K562 (cell line): ENCODE measurements around the gene CHD1L. TPM values are rescaled to one million over a fixed set of nuclear protein-coding genes. Genes with fewer than 3 reads are reported as not detected.

Source experiments
- ATAC-seq: fragments of 200-7000 bp; cut with Tn5 transposase; 3 replicates; pipeline ENCODE4 v1.9.1; 2020; ENCODE audit warnings: moderate library complexity
- BruUV-seq: library from RNA; stranded (reverse); fragments of 400-500 nt; replicated peaks from 2 replicates; lab custom pipeline; 2021; lab: Mats Ljungman, UMichigan
- CTCF ChIA-PET: fragments of 300-600 bp; formaldehyde crosslinking; extraction: SDS; loops from one replicate; lab custom pipeline; 2021; ENCODE audit warnings: low intra/inter-chr PET ratio; lab: Yijun Ruan, JAX
- POLR2A ChIA-PET: fragments of 300-600, 350-650 bp; sonication (Branson Sonifier 250); formaldehyde crosslinking; extraction: SDS; loops from one replicate; lab custom pipeline; 2021; ENCODE audit warnings: antibody characterized with exemption, inconsistent platforms; lab: Yijun Ruan, JAX
- DNase-seq, 4 experiments: peaks; one replicate each; pipeline versions ENCODE4 v3.0.0 to v3.0.0-alpha.2; 2011 to 2018; ENCODE audit warnings: low spot score in 3 of 4, mixed read lengths in 3 of 4; ENCODE audit errors: extremely low read depth in 1 of 4
- FAIRE-seq: peaks from 2 replicates; lab custom pipeline; 2011; peaks lifted over from hg19 to GRCh38; lab: Jason Lieb, UNC
- H2AFZ ChIP-seq: 2 replicates; pipeline ENCODE4 v1.6.0; 2011; ENCODE audit warnings: low read depth, low read length, control low read depth, inconsistent platforms
- H3K27ac ChIP-seq: fragments of 200-600 bp; 3 replicates; pipeline ENCODE4 v1.8.0; 2011; ENCODE audit warnings: low read depth, mild to moderate bottlenecking, control low read depth, inconsistent platforms, low read length, moderate library complexity, mixed read lengths; ENCODE audit errors: extremely low read depth
- H3K27me3 ChIP-seq, 2 experiments: fragments of 300-600 bp in 1 of 2; 2 replicates in 1 of 2; 3 replicates in 1 of 2; pipeline versions ENCODE4 v1.6.0 to v1.8.0; 2011; ENCODE audit warnings: inconsistent platforms in 2 of 2, low read length in 2 of 2, mild to moderate bottlenecking in 1 of 2, mixed read lengths in 1 of 2, moderate library complexity in 1 of 2; ENCODE audit not compliant: control insufficient read depth in 2 of 2, insufficient read depth in 2 of 2
- H3K36me3 ChIP-seq: fragments of 300-600 bp; 3 replicates; pipeline ENCODE4 v1.8.0; 2011; ENCODE audit warnings: mild to moderate bottlenecking, low read length, inconsistent platforms; ENCODE audit not compliant: control insufficient read depth, insufficient read depth
- H3K4me1 ChIP-seq, 2 experiments: fragments of 200-600 bp in 1 of 2; replicated peaks in 1 of 2; 2 replicates in 1 of 2; 3 replicates in 1 of 2; pipeline versions ENCODE4 v1.5.1 to v1.8.0; 2011; ENCODE audit warnings: inconsistent platforms in 2 of 2, low read length in 2 of 2, mild to moderate bottlenecking in 1 of 2, mixed read lengths in 1 of 2, moderate library complexity in 1 of 2; ENCODE audit not compliant: control insufficient read depth in 2 of 2, insufficient read depth in 2 of 2
- H3K4me2 ChIP-seq: 2 replicates; pipeline ENCODE4 v1.6.1; 2011; ENCODE audit warnings: low read length, control low read depth, inconsistent platforms, mixed read lengths; ENCODE audit not compliant: insufficient read depth
- H3K4me3 ChIP-seq: fragments of 200-600 bp; sonication (generic), shearing (Covaris generic); 2 replicates; pipeline ENCODE4 v1.5.1; 2016; ENCODE audit warnings: control low read depth, inconsistent platforms
- H3K79me2 ChIP-seq: fragments of 200-600 bp; 3 replicates; pipeline ENCODE4 v1.8.0; 2011; ENCODE audit warnings: low read length, inconsistent platforms; ENCODE audit not compliant: control insufficient read depth, insufficient read depth
- H3K9ac ChIP-seq, 2 experiments: 2 replicates each; pipeline versions ENCODE4 v1.6.0 to v1.6.1; 2011; ENCODE audit warnings: low read depth in 2 of 2, low read length in 2 of 2, control low read depth in 1 of 2, inconsistent platforms in 1 of 2, mild to moderate bottlenecking in 1 of 2, mixed read lengths in 1 of 2; ENCODE audit not compliant: insufficient read depth in 1 of 2
- H3K9me1 ChIP-seq: one replicate; pipeline ENCODE4 v1.6.0; 2011; ENCODE audit warnings: inconsistent platforms, mild to moderate bottlenecking, low read length, moderate library complexity; ENCODE audit not compliant: control insufficient read depth, insufficient read depth
- H3K9me3 ChIP-seq: replicated peaks from 2 replicates; pipeline ENCODE4 v1.5.1; 2011; ENCODE audit warnings: low read depth, low read length, inconsistent platforms; ENCODE audit not compliant: control insufficient read depth, insufficient read depth
- H4K20me1 ChIP-seq: replicated peaks from 2 replicates; pipeline ENCODE4 v1.6.1; 2011; ENCODE audit warnings: low read length, inconsistent platforms, mixed read lengths; ENCODE audit not compliant: control insufficient read depth, insufficient read depth
- CC2D1A ChIP-seq: fragments of 450-650 bp; IDR thresholded peaks from 2 replicates; pipeline ENCODE4 v1.6.1; 2017; ENCODE audit warnings: mild to moderate bottlenecking
- CEBPG ChIP-seq, 3 experiments: fragments of 200-800 bp in 1 of 3; sonication (Bioruptor generic) in 1 of 3; sonication (generic) in 1 of 3; formaldehyde crosslinking in 1 of 3; IDR thresholded peaks in 2 of 3; conservative IDR thresholded peaks in 1 of 3; 2 replicates each; pipeline versions ENCODE4 v1.6.1 to v1.8.0; 2016 to 2022; ENCODE audit warnings: missing compliant biosample characterization in 2 of 3, missing genetic modification characterization in 2 of 3, mild to moderate bottlenecking in 1 of 3, missing genetic modification reagents in 1 of 3
- EHMT2 ChIP-seq: fragments of 450-650 bp; IDR thresholded peaks from 2 replicates; pipeline ENCODE4 v1.6.1; 2018; ENCODE audit warnings: antibody characterized with exemption
- ELF2 ChIP-seq: fragments of 250-450 bp; sonication (Bioruptor Pico); IDR thresholded peaks from 2 replicates; pipeline ENCODE4 v1.5.0; 2021; ENCODE audit warnings: mild to moderate bottlenecking
- EWSR1 ChIP-seq: fragments of 450-650 bp; IDR thresholded peaks from 2 replicates; pipeline ENCODE4 v1.6.1; 2018; ENCODE audit warnings: borderline replicate concordance, mild to moderate bottlenecking, low read depth, moderate library complexity; ENCODE audit not compliant: partially characterized antibody
- HDAC2 ChIP-seq: fragments of 450-650 bp; IDR thresholded peaks from 2 replicates; pipeline ENCODE4 v1.6.1; 2016; ENCODE audit warnings: mild to moderate bottlenecking
- RBBP5 ChIP-seq: fragments of 200-600 bp; sonication (generic); IDR thresholded peaks from 2 replicates; pipeline ENCODE4 v1.6.1; 2012; ENCODE audit warnings: borderline replicate concordance, mild to moderate bottlenecking, low read length, control low read depth, inconsistent platforms; ENCODE audit not compliant: insufficient read depth, poor library complexity, severe bottlenecking
- SPI1 ChIP-seq: IDR thresholded peaks from 2 replicates; pipeline ENCODE4 v1.6.1; 2011; ENCODE audit warnings: low read depth, low read length, control low read depth, borderline replicate concordance
- TCFL5 ChIP-seq: fragments of 250-450 bp; sonication (Bioruptor Pico); conservative IDR thresholded peaks from 2 replicates; pipeline ENCODE4 v1.6.1; 2021; ENCODE audit warnings: mild to moderate bottlenecking, moderate library complexity, matching md5 sums
- ZNF583 ChIP-seq: fragments of 250-450 bp; sonication (Bioruptor Pico); IDR thresholded peaks from 2 replicates; pipeline ENCODE4 v1.4.0; 2020
- WGBS: fragments of 100-300 bp; shearing (Covaris generic); methylation state at CpG from one replicate; pipeline ENCODE4 v1.1.6; 2016; ENCODE audit warnings: low coverage, mixed read lengths; ENCODE audit not compliant: insufficient coverage; ENCODE audit errors: missing lambda C conversion rate; 5-methylcytosine and 5-hydroxymethylcytosine counted together
- in situ Hi-C: fragments of 300-500 bp; cut with MboI; formaldehyde crosslinking; loops from 4 replicates; pipeline ENCODE4 v1.15.0; 2018; ENCODE audit warnings: inconsistent platforms, mixed read lengths
- intact Hi-C: fragments of 100-400 bp; cut with micrococcal nuclease; formaldehyde crosslinking; loops from 2 replicates; pipeline ENCODE4 v1.14.2; 2022
- polyA plus RNA-seq, 8 experiments: library from polyadenylated mRNA; depleted of rRNA in 4 of 8; stranded (reverse) in 5 of 8; unstranded in 3 of 8; fragments of >200 nt; fragmentation: Nextera tagmentation in 2 of 8; fragmentation: Illumina TruSeq in 1 of 8; extraction: Ambion mirVana in 2 of 8; extraction: Trizol in 1 of 8; gene quantifications; 2 replicates each; pipeline versions ENCODE4 v1.2.1 to v1.2.3, GENCODE V29; 2011 to 2014; ENCODE audit warnings: inconsistent platforms in 1 of 8, missing spikeins in 1 of 8
- total RNA-seq, 7 experiments: library from RNA; depleted of rRNA in 6 of 7; stranded (reverse); fragments of >200 nt in 6 of 7; fragmentation: Illumina TruSeq in 2 of 7; extraction: Trizol in 2 of 7; gene quantifications; 2 replicates each; pipeline versions ENCODE4 v1.2.1 to v1.2.3, GENCODE V29; 2011 to 2021; ENCODE audit warnings: low replicate concordance in 1 of 7
- TF ChIP-seq, protein P1 (sequence below): fragments of 250-450 bp; sonication (Bioruptor Pico); IDR thresholded peaks from 2 replicates; pipeline ENCODE4 v1.5.0; 2021
- TF ChIP-seq, protein P2 (sequence below): conservative IDR thresholded peaks from 2 replicates; pipeline ENCODE4 v1.6.1; 2011; ENCODE audit warnings: low read depth, mild to moderate bottlenecking, low read length; ENCODE audit not compliant: control insufficient read depth
- TF ChIP-seq, protein P3 (sequence below): fragments of 200-800 bp; sonication (Bioruptor generic); IDR thresholded peaks from 2 replicates; pipeline ENCODE4 v1.6.1; 2017; ENCODE audit warnings: missing genetic modification characterization, missing compliant biosample characterization
- TF ChIP-seq, protein P4 (sequence below), 2 experiments: IDR thresholded peaks in 1 of 2; conservative IDR thresholded peaks in 1 of 2; 2 replicates each; pipeline ENCODE4 v1.6.1; 2016; ENCODE audit warnings: low read depth in 2 of 2, mild to moderate bottlenecking in 1 of 2, missing compliant biosample characterization in 1 of 2, missing genetic modification characterization in 1 of 2, moderate library complexity in 1 of 2

CHD1L gene
- total and polyA plus RNA-seq, 9 of the 15 experiments (the other 6 are each of a cell fraction or from before 2014, with no cell fraction given): 25.0 to 93.3 (median 59.1) TPM

DNA sequence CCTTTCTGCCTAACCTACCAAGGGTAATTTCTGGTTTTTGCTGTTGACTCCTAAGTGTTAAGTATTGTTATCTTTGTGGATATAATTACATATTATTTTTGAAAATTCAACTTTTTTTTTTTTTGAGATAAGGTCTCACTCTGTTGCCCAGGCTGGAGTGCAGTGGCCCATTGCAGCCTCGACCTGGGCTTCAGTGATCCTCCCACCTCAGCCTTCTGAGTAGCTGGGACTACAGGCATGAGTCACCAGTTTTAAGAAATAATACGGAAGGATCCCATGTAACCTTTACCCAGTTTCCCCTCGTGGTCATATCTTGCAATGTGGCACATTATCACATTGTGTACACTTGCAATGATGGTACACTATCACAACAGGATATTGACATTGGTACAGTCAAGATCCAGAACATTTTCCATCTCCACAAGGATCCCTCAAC is 3.1 kb downstream of the CHD1L start:
- H3K9me3 ChIP-seq: no peaks in the 10 kb centered on the region
- H4K20me1 ChIP-seq: peaks cover 5% of the 10 kb centered on the region; the same call in 1 of the 2 replicates
- peak overlapping the region in 1 of 2 experiments; percentile 93; a peak in 2 of 4 replicates for H3K9ac ChIP-seq
- peak overlapping the region; percentile 26; the same call in 1 of the 2 replicates for H2AFZ ChIP-seq
- 3% methylated on average over 3 of the region's 3 CpGs for WGBS
- H3K9me1 ChIP-seq: no peaks in the 10 kb centered on the region
- DNase-seq (peak; percentile 15 to 72 (median 27)), ATAC-seq (peak; percentile 37), FAIRE-seq (peak; percentile 67)
- intact Hi-C loops (no loop called here), in situ Hi-C loops (no loop called here)
- peaks cover 11 to 32% of the 10 kb centered on the region in 2 experiments for H3K4me1 ChIP-seq
- POLR2A ChIA-PET: interaction anchor here (1.0 to 4.2 kb wide), 4 partner anchors 9 to 161 kb away, joined by 3 to 26 read pairs (median 4); no protein-coding TSS in a partner anchor
- H3K79me2 ChIP-seq: peaks cover 81% of the 10 kb centered on the region
- peak overlapping the region; percentile 87 for H3K4me3 ChIP-seq
- CTCF ChIA-PET: no interaction called here
- no peaks in the 10 kb centered on the region for H3K27me3 ChIP-seq
- H3K27ac ChIP-seq: peak overlapping the region; percentile 86
- peaks cover 14% of the 10 kb centered on the region; the same call in 1 of the 3 replicates for H3K36me3 ChIP-seq
- BruUV-seq: no TSS peak
- peak overlapping the region; percentile 86 for H3K4me2 ChIP-seq
- TF ChIP-seq, protein P1, sequence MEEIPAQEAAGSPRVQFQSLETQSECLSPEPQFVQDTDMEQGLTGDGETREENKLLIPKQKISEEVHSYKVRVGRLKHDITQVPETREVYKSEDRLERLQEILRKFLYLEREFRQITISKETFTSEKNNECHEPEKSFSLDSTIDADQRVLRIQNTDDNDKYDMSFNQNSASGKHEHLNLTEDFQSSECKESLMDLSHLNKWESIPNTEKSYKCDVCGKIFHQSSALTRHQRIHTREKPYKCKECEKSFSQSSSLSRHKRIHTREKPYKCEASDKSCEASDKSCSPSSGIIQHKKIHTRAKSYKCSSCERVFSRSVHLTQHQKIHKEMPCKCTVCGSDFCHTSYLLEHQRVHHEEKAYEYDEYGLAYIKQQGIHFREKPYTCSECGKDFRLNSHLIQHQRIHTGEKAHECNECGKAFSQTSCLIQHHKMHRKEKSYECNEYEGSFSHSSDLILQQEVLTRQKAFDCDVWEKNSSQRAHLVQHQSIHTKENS (CRISPR knock-in tag): no peak
- TF ChIP-seq, protein P2, sequence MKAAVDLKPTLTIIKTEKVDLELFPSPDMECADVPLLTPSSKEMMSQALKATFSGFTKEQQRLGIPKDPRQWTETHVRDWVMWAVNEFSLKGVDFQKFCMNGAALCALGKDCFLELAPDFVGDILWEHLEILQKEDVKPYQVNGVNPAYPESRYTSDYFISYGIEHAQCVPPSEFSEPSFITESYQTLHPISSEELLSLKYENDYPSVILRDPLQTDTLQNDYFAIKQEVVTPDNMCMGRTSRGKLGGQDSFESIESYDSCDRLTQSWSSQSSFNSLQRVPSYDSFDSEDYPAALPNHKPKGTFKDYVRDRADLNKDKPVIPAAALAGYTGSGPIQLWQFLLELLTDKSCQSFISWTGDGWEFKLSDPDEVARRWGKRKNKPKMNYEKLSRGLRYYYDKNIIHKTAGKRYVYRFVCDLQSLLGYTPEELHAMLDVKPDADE: no peak
- no peak for TF ChIP-seq TCFL5
- no peak for TF ChIP-seq EWSR1
- no peak for TF ChIP-seq SPI1
- peak; percentile 68 for TF ChIP-seq HDAC2
- no peak for TF ChIP-seq ZNF583 (CRISPR knock-in tag)
- peak; percentile 47; the same call in 1 of the 2 replicates for TF ChIP-seq EHMT2
- TF ChIP-seq, protein P3, sequence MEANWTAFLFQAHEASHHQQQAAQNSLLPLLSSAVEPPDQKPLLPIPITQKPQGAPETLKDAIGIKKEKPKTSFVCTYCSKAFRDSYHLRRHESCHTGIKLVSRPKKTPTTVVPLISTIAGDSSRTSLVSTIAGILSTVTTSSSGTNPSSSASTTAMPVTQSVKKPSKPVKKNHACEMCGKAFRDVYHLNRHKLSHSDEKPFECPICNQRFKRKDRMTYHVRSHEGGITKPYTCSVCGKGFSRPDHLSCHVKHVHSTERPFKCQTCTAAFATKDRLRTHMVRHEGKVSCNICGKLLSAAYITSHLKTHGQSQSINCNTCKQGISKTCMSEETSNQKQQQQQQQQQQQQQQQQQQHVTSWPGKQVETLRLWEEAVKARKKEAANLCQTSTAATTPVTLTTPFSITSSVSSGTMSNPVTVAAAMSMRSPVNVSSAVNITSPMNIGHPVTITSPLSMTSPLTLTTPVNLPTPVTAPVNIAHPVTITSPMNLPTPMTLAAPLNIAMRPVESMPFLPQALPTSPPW: no peak
- peak; percentile 77; the same call in 1 of the 2 replicates for TF ChIP-seq CC2D1A
- TF ChIP-seq ELF2 (CRISPR knock-in tag): no peak
- no peak for TF ChIP-seq CEBPG (CRISPR knock-in tag; IDR thresholded peaks at IDR 0.05)
- no peak for TF ChIP-seq CEBPG (tag; conservative IDR thresholded peaks at IDR 0.05 in 1 of 2, IDR thresholded peaks at IDR 0.05 in 1 of 2)
- TF ChIP-seq, protein P4, sequence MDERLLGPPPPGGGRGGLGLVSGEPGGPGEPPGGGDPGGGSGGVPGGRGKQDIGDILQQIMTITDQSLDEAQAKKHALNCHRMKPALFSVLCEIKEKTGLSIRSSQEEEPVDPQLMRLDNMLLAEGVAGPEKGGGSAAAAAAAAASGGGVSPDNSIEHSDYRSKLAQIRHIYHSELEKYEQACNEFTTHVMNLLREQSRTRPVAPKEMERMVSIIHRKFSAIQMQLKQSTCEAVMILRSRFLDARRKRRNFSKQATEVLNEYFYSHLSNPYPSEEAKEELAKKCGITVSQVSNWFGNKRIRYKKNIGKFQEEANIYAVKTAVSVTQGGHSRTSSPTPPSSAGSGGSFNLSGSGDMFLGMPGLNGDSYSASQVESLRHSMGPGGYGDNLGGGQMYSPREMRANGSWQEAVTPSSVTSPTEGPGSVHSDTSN (CRISPR knock-in tag; IDR thresholded peaks at IDR 0.05; ENCODE audit: low read depth): no peak
- TF ChIP-seq, protein P4 (tag; conservative IDR thresholded peaks at IDR 0.05; ENCODE audit: low read depth): no peak
- TF ChIP-seq RBBP5: no peak
